Measurements from ENCODE around the gene SMYD3.
A peak's percentile ranks its signal among the peaks of the same experiment; 100 is the strongest.
"Not testable (repeated sequence)": the region's sequence is repeated elsewhere in the genome, so short reads cannot be mapped to it uniquely, and the experiment has no call there.

The SMYD3 gene

DNA sequence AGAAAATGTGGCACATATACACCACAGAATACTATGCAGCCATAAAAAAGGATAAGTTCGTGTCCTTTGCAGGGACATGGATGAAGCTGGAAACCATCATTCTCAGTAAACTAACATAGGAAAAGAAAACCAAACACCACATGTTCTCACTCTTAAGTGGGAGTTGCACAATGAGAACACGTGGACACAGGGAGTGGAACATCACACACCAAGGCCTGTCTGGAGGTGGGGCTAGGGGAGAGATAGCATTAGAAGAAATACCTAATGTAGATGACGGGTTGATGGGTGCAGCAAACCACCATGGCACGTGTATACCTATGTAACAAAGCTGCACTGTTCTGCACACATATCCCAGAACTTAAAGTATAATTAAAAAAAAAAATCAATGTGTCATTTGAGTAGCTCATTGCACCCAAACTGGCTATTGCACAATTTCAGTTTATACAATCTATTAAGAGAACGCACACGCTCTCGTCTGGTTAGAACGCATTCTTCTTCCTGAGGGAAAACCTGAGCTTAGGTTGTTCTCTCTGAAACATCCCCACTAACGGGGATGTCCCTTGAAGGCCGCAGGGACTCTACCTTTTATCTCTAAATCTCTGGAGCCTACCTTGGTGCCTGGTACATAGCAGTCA lies 535.9 kb downstream of the SMYD3 start:
- DNase-seq, result not testable (repeated sequence)

DNA sequence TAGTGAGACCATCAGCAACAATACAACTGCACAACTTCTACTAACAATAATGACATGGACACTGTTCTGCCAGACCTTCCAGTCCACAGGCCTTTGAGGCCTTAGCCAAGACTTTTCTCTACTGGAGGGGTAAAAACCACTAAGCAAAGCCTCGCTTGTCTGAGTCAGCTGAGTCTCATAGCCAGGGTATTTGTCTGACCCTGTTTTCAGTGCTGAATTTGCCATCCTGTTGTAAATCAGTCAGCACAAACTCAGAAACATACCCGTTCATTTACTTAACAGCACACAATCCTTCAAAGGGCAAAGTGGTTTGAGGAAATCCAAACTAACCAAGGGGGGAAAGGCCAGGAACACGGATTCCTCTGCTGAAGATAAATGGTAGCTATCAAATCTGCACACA lies 537.8 kb downstream of the SMYD3 start:
- DNase-seq, result no peak

DNA sequence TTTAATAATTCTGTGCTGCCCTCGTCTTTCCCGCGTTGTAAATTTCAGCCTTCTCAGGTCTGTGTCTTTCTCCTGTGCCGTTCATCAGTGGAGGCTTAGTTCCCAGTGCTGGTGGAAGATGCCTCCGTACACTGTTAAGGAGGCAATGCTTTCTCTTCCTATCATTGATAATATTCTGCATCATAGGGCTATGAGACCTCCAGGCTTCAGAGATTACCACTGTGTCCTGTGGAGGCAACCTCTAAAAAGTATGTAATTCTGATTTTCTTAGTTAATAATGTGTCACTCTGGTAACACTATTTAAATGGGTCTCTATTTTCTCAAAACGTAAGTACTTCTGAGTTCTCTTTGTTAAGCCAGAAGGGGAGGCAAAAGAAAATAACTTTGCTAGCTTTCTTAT lies 538.3 kb downstream of the SMYD3 start:
- no peak for DNase-seq

DNA sequence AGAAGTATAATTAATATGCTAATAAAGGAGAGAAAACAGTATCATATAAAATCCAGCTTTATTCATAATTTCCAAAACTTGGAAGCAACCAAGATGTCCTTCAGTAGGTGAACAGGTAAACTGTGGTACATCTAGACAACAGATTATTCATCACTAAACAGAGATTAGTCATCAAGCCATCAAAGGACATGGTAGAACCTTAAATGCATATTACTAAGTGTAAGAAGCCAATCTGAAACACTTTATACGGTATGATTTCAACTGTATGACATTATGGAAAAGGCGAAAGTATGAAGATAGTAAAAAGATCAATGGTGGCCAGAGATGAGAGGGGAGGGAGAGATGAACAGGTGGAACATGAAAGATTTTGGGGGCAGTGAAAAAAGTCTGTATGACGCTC lies 541.7 kb downstream of the SMYD3 start:
- DNase-seq, result no peak

DNA sequence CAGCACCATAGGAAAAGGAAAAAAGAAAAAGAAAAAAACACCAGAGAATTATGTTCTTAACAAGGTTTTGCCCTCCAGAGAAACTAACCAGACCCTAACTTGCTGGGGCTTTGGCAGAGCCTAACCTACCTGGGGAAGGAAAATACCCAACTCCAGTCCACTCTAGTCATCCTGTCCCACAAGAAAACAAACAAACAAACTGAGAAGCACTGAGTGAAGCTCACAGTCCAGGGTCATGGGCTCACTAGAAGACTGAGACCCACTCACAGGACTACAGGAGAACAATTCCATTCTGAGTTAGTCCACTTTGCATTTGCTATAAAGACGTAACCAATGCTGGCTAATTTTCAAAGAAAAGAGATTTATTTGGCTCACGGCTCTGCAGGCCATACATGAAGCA lies 543.4 kb downstream of the SMYD3 start:
- no peak for DNase-seq

DNA sequence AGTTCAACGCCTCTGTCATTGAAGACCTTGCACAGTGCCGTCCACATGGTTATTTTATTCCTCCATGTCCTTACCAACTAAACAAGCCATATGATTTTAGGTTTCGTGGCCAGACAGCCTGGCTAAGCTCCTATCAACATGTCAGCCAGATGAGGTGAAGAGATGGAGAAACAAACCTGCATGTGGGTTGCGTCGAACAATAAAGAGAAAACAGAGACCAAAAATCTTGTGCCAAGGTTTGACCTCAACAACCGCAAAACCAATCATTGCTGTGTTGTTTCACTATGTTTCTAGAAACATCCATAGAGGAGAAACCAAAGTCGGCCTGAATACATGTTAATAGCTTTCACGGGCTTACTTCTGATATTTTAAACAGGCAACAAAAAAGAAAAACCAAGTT lies 544.6 kb downstream of the SMYD3 start:
- DNase-seq, result no peak

DNA sequence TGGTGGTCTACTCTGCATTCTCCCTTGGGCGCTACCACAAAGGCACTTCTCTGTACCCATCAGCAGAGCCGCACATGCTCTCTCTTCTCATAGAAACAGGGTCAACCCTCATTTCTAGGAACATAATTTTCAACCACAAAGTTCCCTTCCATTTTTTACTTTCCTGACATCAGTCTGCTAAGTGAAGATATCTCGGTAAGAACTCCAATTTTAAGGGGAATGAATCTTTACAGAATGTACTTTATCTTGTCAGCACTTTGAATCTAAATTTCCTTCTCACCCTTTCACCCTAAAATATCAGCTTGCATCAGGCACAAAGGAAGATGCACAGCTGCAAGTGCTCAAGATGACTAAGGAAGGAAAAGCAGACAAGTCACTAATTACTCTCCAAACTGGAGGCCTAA lies 545.9 kb downstream of the SMYD3 start:
- no peak for DNase-seq

DNA sequence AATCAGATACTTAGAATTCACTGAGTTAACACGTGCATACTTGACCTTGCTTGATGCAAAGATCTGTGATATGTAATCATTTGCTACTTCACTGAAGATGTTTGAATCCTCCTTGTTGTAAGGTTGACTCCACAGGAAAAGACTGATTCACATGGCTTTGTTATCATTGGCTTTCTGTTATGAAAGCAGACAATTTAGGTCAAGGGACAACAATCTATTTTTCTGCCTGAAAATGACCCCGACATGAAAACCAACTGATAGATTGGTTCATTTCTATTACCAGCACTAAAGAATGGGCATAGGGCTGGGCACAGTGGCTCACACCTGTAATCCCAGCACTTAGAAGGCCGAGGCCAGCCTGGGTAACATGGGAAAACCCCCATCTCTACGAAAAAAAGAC lies 546.9 kb downstream of the SMYD3 start:
- no peak for DNase-seq

DNA sequence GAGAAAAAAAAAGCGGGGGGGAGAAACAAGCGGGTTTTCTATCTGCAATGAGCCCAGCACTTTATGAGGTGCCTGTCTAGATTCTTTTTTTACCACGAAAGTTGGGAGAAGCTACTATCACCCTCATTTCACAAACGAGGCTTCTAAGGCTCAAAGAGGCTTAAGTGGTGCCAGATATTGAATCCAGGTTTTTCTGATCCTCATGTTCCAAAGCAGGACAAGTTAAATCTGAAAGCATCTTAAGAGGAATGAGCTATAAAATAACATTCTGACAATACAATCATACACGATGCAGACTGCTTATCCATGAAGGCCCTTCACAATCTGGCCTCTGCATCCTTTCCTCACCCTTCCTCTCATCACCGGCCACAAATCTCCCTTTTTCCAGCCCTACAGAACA lies 549.1 kb downstream of the SMYD3 start:
- DNase-seq, result no peak

DNA sequence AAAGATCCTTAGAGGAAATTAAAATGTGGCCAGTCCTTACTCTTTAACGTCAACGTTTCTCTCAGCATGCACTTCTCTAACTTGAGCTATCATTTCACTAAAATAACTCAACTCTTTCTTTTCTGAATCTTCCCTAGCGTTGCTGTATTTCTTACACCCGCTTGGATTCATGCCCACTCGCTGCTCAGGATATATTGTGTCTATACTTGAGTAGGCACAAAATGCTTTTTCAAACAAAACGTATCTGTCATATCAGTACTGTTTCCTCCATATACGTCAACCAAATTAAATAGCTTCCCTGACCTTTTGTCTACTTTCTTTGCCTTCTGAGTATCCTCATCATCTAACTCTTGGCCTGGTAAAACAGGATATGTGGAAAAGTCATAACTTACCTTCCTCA lies 549.7 kb downstream of the SMYD3 start:
- DNase-seq, result no peak

DNA sequence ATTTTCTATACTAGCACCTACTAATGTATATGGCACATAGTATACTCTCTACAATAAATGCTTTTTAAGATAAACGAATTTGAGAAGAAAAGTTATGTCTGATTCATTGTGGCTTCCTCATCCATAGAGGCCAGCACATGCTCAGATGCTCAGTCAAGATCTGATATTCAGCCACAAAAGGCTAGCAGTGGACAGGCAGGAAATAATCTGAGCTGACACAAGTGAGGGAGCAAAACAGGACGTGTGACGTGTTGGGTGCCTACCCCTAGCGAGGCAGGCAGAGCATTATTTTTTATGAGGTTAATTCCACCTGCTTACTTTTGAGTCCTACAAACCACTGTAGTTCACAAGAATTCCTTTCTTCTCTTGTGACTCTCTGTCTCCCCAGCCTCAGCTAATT lies 550.9 kb downstream of the SMYD3 start:
- no peak for DNase-seq

DNA sequence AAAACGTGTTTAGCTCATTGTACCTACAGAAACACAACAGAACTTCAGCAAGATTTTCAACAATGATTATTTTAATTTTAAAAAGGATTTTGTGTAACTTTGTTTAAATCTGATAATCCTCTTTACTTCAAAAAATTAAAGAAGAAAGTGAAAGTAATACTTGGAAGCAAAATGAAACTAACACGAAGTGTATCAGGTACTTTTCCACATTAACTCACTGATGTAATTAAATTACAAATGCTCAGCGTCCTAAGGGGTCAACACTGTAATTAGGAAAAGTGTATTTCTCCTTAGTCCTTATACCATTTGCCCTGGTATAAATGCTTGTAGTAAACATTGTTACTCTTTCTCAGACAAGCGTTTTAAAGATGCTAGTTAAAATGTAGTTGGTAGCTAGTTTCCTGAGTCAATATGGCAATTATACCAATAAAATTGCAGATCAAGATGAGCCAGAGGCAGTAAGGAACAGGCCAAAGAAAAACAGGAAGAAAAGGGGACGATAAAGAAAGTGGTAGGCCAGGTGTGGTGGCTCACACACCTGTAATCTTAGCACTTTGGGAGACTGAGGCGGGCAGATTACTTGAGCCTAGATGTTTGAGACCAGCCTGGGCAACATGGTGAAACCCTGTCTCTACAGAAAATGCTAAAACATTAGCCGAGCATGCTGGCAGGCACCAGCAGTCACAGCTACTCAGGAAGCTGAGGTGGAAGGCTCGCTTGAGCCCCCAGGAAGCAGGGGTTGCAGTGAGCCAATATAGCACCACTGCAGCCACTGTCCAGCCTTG lies 553.0 kb downstream of the SMYD3 start:
- DNase-seq, result no peak

DNA sequence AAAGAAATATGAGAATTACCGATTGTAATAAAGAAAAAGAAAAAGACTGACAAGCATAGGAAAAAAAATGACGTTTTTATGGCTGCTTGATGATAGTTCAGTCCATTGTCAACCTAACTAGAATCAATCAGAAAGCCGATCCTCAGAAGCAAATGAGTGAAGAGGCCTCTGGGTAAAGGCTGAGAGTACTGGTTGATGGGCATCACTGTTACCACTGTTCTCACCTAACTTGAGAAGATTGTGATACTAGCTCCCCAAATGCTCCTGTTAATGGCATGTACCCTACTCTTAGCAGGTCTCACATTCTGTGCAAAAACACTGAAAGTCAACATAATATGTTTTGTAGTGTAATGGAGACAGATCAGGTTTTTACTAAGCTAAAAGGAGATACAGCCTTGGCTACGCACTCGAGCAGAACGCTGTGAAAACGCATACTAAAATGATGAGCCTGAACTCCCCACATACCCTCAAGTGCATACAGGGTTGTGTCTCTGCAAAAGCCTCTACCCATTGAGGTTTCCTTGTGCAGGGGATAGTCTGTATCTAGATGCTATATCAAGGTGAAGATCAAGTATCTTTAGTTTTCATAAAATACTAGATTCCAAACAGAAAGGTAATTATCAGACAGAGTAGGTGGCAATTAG lies 554.6 kb downstream of the SMYD3 start:
- DNase-seq, result no peak

DNA sequence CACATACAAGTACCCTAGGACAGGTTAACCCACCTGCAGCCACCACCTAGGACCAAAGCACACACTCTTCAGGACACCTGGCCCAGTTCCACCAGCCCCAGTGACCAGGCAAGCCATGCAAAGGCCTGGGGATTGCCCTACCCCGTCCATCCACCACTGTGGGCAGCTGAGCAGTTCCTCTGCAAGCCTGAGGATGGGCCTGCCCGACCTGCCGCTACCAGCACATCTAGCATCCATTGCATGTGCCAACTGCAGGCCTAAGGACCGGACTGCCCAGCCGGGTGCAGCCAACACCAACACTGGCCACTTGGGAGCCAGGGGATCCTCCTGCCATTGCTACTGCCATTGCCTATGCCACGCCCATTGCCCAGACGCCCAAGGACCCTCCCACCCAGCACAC lies 558.3 kb downstream of the SMYD3 start:
- DNase-seq, result no peak

DNA sequence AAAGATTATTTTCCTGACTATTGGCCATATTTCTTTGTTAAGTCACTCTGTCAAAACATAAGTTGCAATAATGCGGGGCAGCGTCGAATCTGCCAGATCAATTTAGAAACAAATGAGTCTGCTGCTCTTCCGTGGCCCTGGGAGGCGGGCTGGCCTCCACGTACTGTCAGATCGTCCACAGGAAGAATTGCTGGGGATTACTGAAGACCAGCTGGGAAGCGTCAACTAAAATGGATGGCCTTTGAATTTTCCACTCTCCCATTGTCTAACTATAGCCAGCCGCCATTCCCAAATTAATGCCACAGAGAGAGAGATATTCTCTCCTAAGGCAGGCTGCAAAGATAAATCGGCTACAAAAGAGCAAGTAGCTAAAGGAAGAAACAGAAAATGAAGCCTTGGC lies 560.2 kb downstream of the SMYD3 start:
- peak; percentile 23 for DNase-seq

DNA sequence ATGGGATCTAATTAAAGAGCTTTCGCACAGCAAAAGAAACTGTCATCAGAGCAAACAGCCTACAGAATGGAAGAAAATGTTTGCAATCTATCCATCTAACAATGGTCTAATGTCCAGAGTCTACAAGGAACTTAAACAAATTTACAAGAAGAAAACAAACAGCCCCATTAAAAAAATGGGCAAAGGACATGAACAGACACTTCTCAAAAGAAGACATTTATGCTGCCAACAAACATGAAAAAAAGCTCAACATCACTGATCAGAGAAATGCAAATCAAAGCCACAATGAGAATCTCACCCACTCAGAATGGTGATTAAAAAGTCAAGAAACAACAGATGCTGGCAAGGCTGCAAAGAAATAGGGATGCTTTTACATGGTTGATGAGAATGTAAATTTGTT lies 561.9 kb downstream of the SMYD3 start:
- DNase-seq, result not testable (repeated sequence)

DNA sequence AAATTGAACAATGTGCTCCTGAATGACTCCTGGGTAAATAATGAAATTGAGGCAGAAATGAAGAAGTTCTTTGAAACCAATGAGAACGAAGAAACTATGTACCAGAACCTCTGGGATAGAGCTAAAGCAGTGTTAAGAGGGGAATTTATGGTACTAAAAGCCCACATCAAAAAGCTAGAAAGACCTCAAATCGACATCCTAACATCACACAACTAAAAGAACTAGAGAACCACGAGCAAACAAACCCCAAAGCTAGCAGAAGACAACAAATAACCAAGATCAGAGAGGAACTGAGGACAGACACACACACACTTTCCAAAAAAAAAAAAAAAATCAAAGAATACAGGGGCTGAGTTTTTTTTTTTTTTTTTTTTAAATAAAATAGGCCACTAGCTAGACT lies 564.2 kb downstream of the SMYD3 start:
- no peak for DNase-seq

DNA sequence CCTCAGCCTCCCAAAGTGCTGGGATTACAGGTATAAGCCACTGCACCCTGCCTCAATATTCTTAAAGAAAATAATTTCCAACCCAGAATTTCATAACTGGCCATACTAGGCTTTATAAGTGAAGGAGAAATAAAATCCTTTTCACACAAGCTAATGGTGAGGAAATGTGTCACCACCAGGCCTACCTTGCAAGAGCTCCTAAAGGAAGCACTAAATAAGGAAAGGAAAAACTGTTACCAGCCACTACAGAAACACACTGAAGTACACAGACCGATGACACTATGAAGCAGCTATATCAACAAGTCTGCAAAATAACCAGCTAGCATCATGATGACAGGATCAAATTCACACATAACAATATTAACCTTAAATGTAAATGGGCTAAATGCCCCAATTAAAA lies 565.3 kb downstream of the SMYD3 start:
- not testable (repeated sequence) for DNase-seq

DNA sequence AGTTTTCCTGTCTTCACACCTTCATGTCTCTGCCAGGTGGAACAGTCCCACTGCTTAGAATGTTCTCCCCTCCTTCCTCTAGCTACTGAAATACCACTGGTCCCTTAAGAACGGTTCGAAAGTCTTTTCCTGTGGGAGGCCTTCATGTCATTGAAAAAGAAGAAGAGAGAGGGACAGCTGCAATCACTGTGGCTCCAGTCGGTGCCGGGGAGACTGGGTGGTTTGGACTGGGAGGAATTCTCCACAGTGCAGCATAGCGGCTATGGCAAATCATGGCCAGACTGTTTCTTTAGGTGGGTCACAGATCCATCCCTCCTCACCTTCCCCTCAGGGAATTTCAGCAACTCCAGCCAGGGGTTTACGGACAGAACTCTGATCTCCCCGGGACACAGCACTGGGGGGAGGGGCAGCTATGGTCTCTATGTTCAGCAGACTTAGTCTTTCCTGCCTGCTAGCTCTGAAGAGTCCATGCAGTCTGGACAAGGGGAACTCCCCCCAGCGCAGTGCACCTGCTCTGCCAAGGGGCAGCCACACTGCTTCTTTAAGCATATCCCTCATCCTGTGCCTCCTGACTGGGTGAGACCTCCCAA lies 567.2 kb downstream of the SMYD3 start:
- DNase-seq, result no peak

DNA sequence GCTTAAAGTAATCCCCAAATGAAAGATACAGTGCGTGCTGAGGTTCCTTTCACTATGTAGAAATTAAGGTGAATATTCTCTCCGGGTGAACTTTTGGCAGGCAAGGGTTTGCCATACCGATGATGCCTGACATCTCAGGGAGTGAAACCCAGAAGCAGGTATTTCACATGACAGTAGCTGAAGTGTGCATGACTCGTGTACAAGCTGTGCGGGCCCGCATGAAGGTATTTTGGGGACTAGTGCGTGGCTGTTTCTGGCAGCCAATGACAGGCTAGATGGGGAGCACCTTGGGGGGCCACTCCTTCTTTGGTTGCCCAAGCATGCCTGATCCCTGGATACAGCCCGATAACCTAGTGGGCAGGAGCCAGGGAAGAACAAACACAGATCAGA lies 569.0 kb downstream of the SMYD3 start:
- DNase-seq, result no peak

DNA sequence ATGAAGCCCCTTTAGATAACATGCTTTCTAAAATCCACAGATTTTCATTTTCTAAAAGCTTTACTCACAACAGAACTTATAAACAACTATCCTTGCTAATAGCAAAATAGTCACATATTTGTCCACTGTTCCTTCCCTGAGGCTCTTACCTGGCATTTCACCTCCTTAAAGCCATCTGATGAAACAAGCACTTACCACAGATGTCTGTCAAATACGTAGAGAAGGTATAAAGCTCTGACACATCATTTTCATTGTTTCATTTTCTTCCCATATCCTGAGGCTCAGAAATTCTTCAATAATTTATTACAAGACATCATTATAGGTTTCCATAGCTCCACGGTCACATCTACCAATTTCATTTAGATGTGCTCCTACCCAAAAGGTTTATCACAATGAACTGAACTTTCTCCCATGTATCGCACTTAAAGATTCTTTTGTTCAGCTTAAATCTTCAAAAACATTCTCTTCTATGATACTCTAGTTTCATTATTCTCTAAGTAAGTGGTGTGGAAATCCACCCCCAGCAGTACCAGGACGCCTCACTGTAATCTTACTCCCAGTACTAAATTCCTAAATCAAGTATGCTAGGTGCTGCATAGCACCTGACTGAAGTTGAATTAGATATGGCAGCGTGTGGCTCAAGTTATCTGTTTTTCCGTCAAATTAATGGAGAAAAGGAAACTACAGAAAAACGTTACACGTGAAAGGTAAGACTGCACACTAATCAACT lies 569.6 kb downstream of the SMYD3 start:
- no peak for DNase-seq

DNA sequence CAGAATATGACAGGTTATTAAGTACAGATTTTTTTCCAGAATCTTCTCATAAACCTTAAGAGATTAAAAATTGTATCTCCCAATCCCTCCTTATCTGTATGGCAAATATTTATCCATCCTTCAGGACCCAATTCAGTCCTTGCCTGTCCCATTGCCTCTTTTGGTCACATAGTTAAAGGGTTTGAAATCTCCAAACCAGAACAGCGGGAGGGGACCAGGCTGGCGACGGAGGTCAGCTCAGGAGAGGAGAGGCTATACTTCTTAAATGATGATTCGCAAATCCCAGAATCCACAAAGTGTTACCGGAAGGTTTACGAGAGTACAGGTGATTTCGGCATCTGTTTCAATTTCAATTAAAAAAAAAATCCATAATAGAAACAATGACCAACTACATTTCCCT lies 572.7 kb downstream of the SMYD3 start:
- no peak for DNase-seq

DNA sequence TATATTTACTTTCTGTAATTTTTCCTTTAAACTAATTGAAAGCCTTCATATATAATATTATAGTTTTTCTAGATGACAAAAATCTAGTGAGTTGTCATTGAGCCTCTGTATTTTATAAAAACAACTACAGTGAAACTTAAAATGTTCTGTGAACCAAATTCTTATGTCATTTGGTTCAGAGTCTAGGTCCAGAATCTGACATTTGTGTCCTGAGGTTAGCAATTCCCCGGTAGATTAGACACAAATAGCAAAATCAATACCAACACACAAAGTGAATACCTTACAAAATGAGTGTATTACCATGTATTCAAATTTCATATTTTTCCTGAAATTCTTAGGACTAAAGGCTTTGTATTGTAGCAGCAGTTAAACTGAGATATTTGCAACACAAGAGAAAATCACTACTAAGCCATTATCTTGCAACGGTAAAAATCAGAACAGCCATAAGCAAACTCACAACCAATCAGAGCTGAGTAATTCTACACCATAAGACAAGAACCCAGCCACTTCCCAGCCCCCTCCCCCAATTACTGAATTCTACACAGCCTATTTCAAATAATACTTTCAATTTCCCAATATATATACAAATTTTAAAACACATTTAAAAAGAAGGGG lies 573.5 kb downstream of the SMYD3 start:
- no peak for DNase-seq

Data from NCI-H2227 treated with DMSO at 0.1 percent for 48 hours (cell line).